Esophagus mucosa (tissue), 1 donor: ENCODE results near the gene SERPINC1. TPM values are rescaled to one million over a fixed set of nuclear protein-coding genes. Genes with fewer than 3 reads are reported as not detected.
"Not testable (repeated sequence)": the region's sequence is repeated elsewhere in the genome, so short reads cannot be mapped to it uniquely, and the experiment has no call there.

ENCODE experiments used
- ATAC-seq: fragments of 200-7000 bp; cut with Tn5 transposase; one replicate; pipeline ENCODE4 v1.9.1; 2020
- total RNA-seq: library from RNA; stranded (reverse); gene quantifications from one replicate; pipeline ENCODE4 v1.2.4, GENCODE V29; 2023
- donor health status: DM: yes; HTN: yes; CAD: no.

The SERPINC1 gene
- total RNA-seq, 1 donor from 2014 or later: 0.32 TPM

DNA sequence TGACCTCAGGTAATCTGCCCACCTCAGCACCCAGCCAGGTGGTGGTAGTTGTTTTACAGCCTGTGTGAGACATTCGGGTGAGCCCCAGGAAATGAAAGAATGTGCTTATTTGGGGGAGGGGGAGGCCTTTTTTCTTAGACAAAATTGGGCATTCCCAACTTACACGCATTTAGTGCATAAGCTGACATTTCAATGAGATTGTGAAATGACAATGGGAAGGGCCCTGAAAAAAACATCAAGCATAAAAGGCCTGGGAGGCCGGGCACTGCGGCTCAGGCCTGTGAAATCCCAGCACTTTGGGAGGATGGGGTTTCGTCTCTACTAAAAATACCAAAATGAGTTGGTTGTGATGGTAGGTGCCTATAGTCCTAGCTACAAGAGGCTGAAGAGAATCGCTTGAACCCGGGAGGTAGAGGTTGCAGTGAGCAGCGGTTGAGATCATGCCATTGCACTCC is 54.3 kb downstream of the SERPINC1 start:
- ATAC-seq: no peak

DNA sequence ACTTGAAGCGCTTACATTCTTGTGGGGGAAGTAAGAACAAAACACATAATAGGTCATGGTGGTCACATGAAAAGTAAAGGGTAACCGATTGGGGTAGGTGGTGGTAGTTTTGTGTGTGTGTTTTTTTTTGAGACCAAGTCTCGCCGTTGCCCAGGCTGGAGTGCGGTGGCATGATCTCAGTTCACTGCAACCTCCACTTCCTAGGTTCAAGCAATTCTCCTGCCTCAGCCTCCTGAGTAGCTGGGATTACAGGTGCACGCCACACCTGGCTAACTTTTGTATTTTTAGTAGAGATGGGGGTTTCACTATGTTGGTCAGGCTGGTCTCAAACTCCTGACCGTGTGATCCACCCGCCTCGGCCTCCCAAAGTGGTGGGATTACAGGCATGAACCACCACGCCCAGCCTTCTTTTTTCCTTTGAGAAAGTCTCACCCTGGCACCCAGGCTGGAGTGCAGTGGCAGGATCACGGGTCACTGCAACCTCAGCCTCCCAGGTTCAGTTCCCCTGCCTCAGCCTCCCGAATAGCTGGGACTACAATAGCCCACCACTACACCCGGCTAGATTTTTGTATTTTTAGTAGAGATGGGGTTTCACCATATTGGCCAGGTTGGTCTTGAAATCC is 54.9 kb downstream of the SERPINC1 start:
- ATAC-seq: not testable (repeated sequence)

GRCh38 chr1:173861731-173862145 is 55.4 kb downstream of the SERPINC1 start:
- peak; percentile 49 for ATAC-seq

- no peak for ATAC-seq
Observed at GRCh38 chr1:173860065-173860464, 57.1 kb downstream of the SERPINC1 start.

DNA sequence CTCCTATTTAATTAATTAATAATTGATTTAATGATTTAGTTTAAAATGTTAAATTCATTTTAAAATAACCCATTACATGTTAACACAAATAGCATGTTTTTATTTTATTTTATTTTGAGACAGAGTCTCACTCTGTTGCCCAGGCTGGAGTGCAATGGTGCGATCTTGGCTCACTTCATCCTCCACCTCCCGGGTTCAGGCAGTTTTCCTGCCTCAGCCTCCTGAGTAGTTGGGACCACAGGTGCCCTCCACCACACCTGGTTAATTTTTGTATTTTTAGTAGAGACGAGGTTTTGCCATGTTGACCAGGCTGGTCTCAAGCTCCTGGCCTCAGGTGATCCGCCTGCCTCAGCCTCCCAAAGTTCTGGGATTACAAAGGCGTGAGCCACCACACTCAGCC is 57.6 kb downstream of the SERPINC1 start:
- ATAC-seq: not testable (repeated sequence)

DNA sequence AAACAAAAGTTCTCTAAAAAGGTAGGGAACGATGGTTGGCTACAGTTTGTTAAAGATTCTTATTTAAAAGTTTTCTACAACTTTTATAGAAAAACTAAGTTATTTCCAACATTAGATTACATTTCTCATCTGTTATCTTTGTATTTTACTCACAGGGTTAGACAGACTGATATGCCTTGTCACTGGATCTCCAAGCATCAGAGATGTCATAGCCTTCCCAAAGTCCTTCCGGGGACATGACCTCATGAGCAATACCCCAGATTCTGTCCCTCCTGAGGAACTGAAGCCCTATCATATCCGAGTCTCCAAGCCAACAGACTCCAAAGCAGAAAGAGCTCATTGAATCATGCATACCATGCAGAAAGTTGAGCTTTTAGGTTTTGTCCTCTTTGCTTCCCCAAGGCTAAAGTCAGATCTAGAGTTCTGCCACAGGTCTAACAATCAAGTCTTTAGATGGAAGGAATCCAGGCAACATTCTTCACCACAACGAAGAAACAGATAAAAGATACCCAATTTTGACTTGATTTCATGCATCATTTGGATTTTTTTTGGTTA is 59.7 kb downstream of the SERPINC1 start:
- ATAC-seq: no peak

DNA sequence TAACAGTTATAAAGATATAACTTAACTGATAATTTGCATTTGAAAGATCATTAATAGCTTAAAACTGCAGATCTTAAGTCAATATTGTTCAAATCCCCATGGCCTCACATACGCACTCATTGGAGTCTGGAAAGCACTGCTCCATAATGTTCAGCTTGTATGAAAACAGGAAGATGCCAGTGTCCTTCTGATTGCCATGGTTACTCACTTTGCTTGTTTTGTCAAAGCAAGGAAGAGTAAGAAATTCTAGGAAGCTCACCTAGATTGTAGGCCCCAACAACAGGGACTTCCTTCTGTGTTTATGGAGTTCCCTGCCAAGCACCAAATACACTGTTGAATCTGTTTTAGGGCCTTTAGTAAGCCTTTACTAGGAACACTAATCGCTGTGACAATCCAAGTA is 60.2 kb downstream of the SERPINC1 start:
- ATAC-seq: no peak

- ATAC-seq: no peak
Observed at GRCh38 chr1:173856014-173856413, 61.1 kb downstream of the SERPINC1 start.

Other genes with a start within 250 kb of the SERPINC1 start
- gene ANKRD45, start 247.5 kb downstream of the SERPINC1 start, total RNA-seq: not detected
- 11.8 TPM for gene KLHL20, start 202.3 kb downstream of the SERPINC1 start, total RNA-seq
- gene DARS2, start 92.7 kb downstream of the SERPINC1 start, total RNA-seq: 13.5 TPM
- 7.2 TPM for gene CENPL, start 92.4 kb downstream of the SERPINC1 start, total RNA-seq
- 347 TPM for gene GAS5, start 49.3 kb downstream of the SERPINC1 start, total RNA-seq
- gene ZBTB37, start 48.9 kb downstream of the SERPINC1 start, total RNA-seq: 5.0 TPM
- 25.1 TPM for gene RC3H1, start 105.0 kb upstream of the SERPINC1 start, total RNA-seq
- 25.3 TPM for gene RABGAP1L, start 242.2 kb upstream of the SERPINC1 start, total RNA-seq